HG02610 (cell line): ENCODE results near the gene MEFV.
"Not testable (repeated sequence)": the region's sequence is repeated elsewhere in the genome, so short reads cannot be mapped to it uniquely, and the experiment has no call there.

Experiments
- ATAC-seq: cut with Tn5 transposase; IDR thresholded peaks from one replicate; pipeline ENCODE4 v1.9.1; 2021; ENCODE audit warnings: mild to moderate bottlenecking, moderate library complexity; ENCODE audit not compliant: unreplicated experiment

Gene MEFV

GRCh38 chr16:3223913-3224515 lies 32.4 kb downstream of the MEFV start:
- ATAC-seq: no peak

- no peak for ATAC-seq
Measured at GRCh38 chr16:3220839-3221238, 35.6 kb downstream of the MEFV start.

GRCh38 chr16:3216263-3216640 lies 40.2 kb downstream of the MEFV start:
- ATAC-seq: no peak

GRCh38 chr16:3215601-3216262 lies 40.7 kb downstream of the MEFV start:
- ATAC-seq: no peak

GRCh38 chr16:3214904-3215600 lies 41.4 kb downstream of the MEFV start:
- ATAC-seq: no peak

- ATAC-seq: no peak
Measured at GRCh38 chr16:3212567-3212966, 43.9 kb downstream of the MEFV start.

- ATAC-seq: no peak
Measured at GRCh38 chr16:3212006-3212405, 44.4 kb downstream of the MEFV start.

- no peak for ATAC-seq
Measured at GRCh38 chr16:3207086-3207953, 49.1 kb downstream of the MEFV start.

- ATAC-seq: not testable (repeated sequence)
Measured at GRCh38 chr16:3205939-3206338, 50.5 kb downstream of the MEFV start.

- ATAC-seq: no peak
Measured at GRCh38 chr16:3202903-3203539, 53.4 kb downstream of the MEFV start.

GRCh38 chr16:3198334-3199072 lies 57.9 kb downstream of the MEFV start:
- no peak for ATAC-seq

- ATAC-seq: not testable (repeated sequence)
Measured at GRCh38 chr16:3197694-3198333, 58.6 kb downstream of the MEFV start.

GRCh38 chr16:3195975-3196374 lies 60.5 kb downstream of the MEFV start:
- no peak for ATAC-seq

GRCh38 chr16:3194792-3195191 lies 61.6 kb downstream of the MEFV start:
- ATAC-seq: no peak

- ATAC-seq: no peak
Measured at GRCh38 chr16:3193221-3194212, 62.9 kb downstream of the MEFV start.

GRCh38 chr16:3192476-3193019 lies 63.9 kb downstream of the MEFV start:
- no peak for ATAC-seq
